Stimulated activated naive CD8-positive, alpha-beta T cell treated with anti-CD3 and anti-CD28 coated beads, Interleukin-15, Interleukin-2, amounts not matched to agents 100 ng/mL and 50 ng/mL, for 24 hours (primary cell): ENCODE results near the gene VPS39.

Experiments used
- H3K27ac Mint-ChIP-seq: one replicate; pipeline ENCODE4 v1.8.0; 2021; ENCODE audit warnings: mild to moderate bottlenecking, mixed read lengths
- H3K27me3 Mint-ChIP-seq: one replicate; pipeline ENCODE4 v1.8.0; 2021; ENCODE audit warnings: mixed read lengths
- H3K36me3 Mint-ChIP-seq: one replicate; pipeline ENCODE4 v1.8.0; 2021; ENCODE audit warnings: low read depth, mixed read lengths
- H3K4me1 Mint-ChIP-seq: one replicate; pipeline ENCODE4 v1.8.0; 2021; ENCODE audit warnings: low read depth, mixed read lengths
- H3K4me3 Mint-ChIP-seq: one replicate; pipeline ENCODE4 v1.8.0; 2021; ENCODE audit warnings: mild to moderate bottlenecking, mixed read lengths
- H3K9me3 Mint-ChIP-seq: one replicate; pipeline ENCODE4 v1.8.0; 2021; ENCODE audit warnings: mixed read lengths

The VPS39 gene

DNA sequence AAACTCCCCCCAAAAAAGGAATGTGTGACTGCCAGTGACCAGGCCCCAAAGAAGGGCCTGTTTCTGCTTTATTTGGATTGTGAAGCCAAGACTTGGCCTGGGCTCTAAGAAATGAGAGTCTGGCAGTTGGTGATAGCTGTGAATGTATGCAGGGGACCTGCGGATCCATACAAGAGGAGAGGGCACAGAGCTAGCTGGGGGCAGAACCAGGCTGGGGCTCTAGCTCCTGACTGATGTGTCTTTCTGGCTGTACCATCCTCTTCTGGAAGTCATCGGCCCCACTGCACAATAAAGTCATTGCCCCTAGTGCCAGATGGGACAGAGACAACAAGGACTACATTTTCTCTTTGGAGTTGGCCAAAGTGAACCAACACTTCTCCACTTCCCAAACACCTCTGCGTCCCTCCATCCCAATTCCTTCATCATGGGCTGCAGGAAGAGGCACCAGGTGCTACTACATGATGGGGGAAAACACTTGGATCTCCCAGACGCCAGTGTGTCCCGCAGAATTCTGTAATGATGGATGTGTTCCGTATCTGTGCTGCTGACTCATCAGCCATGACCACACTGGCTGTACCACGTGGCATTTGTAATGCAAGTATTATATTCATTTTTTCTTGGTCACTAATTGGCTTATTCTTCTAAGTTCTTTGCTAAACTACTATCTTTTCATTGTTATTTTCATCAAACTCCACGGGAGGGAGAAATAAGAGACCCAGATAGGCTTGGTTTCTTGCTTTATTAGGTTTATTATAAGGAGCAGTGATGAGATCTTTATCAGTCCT lies 49.9 kb downstream of the VPS39 start:
- H3K27ac Mint-ChIP-seq, result peak overlapping the region; percentile 8
- H3K4me1 Mint-ChIP-seq, result peaks cover 5% of the 10 kb centered on the region
- H3K27me3 Mint-ChIP-seq, result no peaks in the 10 kb centered on the region
- no peaks in the 10 kb centered on the region for H3K9me3 Mint-ChIP-seq
- peaks cover 25% of the 10 kb centered on the region for H3K36me3 Mint-ChIP-seq
- H3K4me3 Mint-ChIP-seq, result no peak overlapping the region

DNA sequence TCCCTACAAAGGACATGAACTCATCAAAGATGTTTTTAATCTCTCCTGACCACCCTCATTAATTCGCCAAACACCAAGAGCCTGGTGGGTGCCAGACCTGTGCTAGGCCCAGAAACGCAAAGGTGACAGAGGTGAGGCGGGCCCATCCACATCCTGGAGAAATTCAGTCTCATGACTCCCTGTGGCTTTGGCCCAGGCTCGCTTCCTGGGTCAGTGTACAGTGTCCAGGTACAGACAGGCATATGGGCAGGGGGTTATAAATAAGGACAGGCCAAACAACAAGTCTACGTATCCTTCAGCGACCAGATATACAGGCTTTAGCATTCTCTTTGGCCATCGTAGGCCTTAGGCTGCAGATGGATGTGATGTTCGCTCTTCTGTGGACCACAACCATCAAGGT lies 50.7 kb downstream of the VPS39 start:
- peaks cover 18% of the 10 kb centered on the region for H3K36me3 Mint-ChIP-seq
- no peak overlapping the region for H3K27ac Mint-ChIP-seq
- H3K4me3 Mint-ChIP-seq, result no peak overlapping the region
- peaks cover 5% of the 10 kb centered on the region for H3K4me1 Mint-ChIP-seq
- no peaks in the 10 kb centered on the region for H3K9me3 Mint-ChIP-seq
- no peaks in the 10 kb centered on the region for H3K27me3 Mint-ChIP-seq

DNA sequence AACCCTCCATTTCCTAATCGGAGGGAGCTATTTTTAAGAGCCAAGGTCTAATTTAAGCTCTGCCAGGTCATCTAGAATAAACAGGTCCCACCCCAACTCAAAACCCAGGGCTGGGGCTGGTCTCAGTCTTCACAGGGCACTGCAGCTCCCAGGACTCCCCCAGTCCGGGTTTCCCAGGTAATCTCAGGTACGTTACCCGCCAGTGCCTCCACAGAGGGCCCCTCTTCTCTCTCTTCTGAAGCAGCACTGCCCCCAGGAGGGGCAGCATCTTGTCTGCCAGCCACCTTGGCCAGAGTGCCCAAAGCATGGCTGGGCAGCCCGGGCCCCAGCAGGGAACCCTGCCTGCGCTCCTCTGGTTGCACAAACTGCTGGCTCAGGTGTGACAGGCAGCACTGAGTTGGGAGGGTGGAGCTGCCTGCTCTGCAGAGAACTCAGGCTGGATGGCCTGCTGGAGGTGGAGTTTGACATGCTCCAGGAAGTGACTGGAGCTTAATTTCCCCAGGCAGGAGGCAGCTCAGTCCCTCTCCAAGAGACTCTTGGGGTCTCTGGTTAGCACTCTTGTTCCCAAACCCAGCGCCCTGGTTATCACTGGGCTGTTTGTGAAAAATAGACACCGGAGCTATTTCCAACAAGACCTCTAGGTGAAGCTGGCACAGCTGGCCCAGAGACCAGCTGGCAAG lies 51.7 kb downstream of the VPS39 start, which contains the start of gene PLA2G4F:
TSS of gene PLA2G4F (minus strand) at position 394 of the 680 bp plus-strand sequence. CDS start at position 307, 87 bp downstream.
- Mint-ChIP-seq H3K27me3 (no peaks in the 10 kb centered on the region), H3K36me3 (peaks cover 9% of the 10 kb centered on the region), H3K4me1 (peaks cover 5% of the 10 kb centered on the region), H3K9me3 (no peaks in the 10 kb centered on the region), H3K27ac (no peak within 1 kb of the TSS), H3K4me3 (no peak within 1 kb of the TSS)

DNA sequence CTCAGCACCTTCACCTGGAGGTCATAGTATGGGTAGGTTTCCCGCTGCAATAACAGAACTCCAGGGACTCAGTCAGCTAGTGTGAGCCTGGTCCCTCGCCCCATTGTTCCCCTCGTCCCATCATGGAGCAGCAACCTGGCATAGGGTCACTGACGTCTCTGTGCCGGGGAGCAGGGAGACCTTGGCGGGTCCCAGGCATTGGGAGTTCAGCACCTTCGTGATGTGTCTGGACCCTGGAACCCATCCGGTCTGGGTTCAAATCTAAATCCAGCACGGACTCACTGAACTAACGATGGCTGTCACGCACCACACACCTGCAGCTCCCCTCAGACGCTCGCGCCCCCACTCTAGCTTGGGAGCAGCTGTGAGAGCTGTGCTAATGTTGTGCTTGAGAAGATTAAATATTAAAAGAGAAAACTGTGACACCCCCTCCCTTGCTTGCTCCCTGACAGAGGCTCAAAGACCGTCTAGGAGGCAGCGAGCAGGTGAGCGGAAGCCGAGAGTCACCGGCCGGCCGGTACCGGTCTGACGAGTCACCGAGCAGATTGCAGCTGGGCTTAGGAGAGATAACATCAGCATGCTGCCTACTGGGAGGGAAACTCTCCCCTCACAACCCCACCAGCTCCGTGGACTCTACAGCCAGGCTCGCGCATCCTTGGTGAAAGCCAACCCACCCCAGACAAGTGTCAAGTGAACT lies 52.4 kb downstream of the VPS39 start:
- Mint-ChIP-seq H3K4me1 (peaks cover 5% of the 10 kb centered on the region), H3K4me3 (no peak overlapping the region), H3K9me3 (no peaks in the 10 kb centered on the region), H3K27me3 (no peaks in the 10 kb centered on the region), H3K27ac (no peak overlapping the region), H3K36me3 (peaks cover 9% of the 10 kb centered on the region)

DNA sequence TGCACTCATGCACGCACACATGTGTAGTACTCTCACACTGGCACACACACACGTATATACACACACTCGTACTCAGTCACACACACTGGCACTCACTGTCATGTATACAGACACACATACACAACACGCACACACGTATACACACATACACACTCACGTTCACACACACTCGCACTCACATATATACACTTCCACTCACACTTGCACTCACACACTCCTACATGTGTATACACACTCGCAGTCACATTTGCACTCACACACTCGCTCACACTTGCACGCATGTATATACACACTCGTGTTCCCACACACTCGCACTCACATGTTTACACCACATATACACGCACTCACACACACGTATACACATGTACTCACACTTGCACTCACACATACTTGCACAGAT lies 53.1 kb downstream of the VPS39 start:
- Mint-ChIP-seq H3K4me3 (no peak overlapping the region), H3K27ac (no peak overlapping the region), H3K4me1 (peaks cover 5% of the 10 kb centered on the region), H3K36me3 (peaks cover 7% of the 10 kb centered on the region), H3K9me3 (no peaks in the 10 kb centered on the region), H3K27me3 (no peaks in the 10 kb centered on the region)

DNA sequence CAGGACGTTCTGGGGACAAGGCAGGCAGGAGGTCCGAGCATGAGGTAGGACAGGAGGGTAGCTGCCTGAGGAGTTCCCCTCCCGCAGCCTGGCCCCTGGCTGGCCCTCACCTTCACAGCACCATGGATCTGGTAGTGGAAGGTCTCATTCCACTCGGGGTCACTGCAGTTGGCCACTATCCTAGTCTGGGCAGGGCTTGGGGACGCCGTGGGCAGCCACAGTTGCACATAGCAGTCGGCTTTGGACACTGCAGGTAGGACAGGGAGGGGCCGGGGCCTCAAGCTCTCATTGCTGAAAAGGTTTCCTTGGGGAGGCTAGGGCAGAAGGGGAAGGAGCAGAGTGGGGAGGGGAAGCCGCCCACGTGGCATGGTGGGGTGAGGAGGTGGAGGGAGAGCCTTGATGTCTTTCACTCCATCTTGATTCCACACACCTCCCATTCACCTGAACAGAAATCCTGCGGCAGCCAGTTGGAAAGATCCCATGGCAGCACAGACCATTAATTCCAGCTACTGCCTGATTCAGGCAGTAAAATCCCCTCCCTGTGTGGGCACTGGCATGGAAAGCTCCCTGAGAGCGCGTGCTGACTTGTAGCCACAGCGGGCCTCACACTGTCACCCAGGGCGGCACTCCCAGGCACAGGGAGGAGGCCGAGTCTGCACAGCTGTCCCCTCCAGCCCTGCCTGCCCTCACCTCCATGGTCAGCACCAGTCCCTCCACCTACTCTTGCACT lies 53.7 kb downstream of the VPS39 start:
- peaks cover 5% of the 10 kb centered on the region for H3K36me3 Mint-ChIP-seq
- H3K9me3 Mint-ChIP-seq, result no peaks in the 10 kb centered on the region
- H3K27me3 Mint-ChIP-seq, result no peaks in the 10 kb centered on the region
- H3K4me1 Mint-ChIP-seq, result peaks cover 5% of the 10 kb centered on the region
- no peak overlapping the region for H3K27ac Mint-ChIP-seq
- no peak overlapping the region for H3K4me3 Mint-ChIP-seq

DNA sequence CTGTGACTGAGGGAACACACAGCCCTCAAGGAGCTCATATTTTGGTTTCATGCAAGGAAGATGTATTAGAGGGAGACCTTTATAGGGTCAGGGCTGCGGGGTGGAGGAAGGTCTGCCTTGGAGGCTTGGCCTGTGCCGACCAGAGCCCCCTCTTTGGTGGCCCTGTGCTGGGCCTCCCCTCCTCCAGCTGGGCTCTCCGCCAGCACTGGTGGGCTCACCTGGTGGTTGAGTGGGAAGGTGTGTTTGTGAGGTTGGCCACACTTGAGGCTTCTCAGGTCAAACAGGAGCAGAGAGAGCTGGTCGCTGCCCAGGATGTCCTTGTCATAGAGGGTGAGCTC lies 54.3 kb downstream of the VPS39 start:
- H3K36me3 Mint-ChIP-seq, result peaks cover 5% of the 10 kb centered on the region
- no peaks in the 10 kb centered on the region for H3K9me3 Mint-ChIP-seq
- H3K27me3 Mint-ChIP-seq, result no peaks in the 10 kb centered on the region
- H3K27ac Mint-ChIP-seq, result peak overlapping the region; percentile 46
- H3K4me3 Mint-ChIP-seq, result no peak overlapping the region
- H3K4me1 Mint-ChIP-seq, result peaks cover 5% of the 10 kb centered on the region

DNA sequence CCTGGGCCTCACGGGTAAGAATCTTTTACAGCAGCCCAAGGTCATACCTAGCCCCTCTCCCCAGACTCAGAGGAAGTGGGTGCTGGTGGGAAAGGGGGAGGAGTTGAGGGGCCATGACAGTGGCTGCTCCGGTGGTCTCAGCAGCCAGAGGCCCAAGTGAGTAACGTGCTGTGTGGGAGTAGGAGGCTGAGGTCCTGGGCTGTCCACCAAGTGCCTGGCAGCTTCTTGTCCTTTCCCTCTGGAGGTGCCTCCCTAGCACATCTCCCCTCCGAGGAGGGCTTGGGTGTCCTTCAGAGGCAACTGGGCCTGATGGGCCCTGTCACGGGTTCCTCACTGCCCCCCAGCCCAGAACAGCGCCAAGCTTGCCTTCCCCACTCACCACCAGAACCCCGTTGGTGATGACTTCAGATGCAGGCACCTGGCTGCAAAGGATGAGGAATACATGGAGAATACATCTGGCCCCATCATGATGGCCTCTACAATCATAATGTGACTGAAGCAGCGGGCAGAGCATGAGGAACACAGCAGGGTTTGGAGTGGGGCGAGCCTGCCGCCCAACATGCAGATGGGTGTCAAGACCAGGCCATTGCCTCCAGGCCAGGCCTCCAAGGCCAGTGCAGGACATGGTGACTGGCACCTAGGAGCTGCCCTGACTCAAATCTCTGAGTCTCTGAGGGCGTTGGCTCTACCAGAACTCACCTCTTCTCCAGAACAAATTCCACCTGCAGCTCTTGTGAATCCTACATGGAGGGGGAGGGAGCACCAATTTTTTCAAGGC lies 55.0 kb downstream of the VPS39 start:
- Mint-ChIP-seq H3K36me3 (no peaks in the 10 kb centered on the region), H3K4me3 (no peak overlapping the region), H3K4me1 (no peaks in the 10 kb centered on the region), H3K27ac (no peak overlapping the region), H3K27me3 (no peaks in the 10 kb centered on the region), H3K9me3 (no peaks in the 10 kb centered on the region)

DNA sequence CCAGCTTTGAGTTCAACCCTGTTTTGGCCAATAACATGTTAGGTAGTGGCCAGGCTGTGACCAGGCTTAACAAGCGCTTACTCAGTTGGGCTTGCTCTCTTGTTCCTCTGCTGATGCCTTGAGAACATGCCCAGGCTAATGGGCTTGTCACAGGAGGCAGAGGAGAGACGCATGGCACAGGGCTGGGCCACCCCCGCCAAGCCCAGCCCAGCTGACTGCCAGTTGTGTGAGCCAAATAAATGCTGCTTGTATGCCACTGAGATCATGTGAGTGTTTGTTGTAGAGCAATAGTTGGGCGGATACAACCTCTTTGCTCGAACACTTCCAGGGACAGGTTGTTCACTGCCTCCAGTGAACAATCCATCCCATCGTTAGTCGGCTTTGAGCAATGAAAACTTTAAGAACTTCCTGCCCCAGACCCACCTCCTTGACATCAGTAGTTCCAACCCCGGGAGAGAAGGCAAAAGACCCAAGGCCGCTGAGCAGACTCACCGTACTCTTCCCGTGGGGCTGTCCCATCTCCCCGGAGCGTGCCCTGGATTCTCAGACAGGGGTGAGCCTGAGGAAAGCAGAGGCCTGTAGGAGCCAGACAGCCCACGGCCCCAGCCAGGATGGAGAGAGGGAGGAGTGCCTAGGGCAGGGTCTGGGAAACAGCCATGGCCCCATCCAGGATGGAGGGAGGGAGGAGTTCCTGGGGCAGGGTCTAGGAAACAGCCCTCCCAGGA lies 55.7 kb downstream of the VPS39 start:
- H3K4me1 Mint-ChIP-seq, result no peaks in the 10 kb centered on the region
- no peak overlapping the region for H3K4me3 Mint-ChIP-seq
- H3K27ac Mint-ChIP-seq, result no peak overlapping the region
- H3K36me3 Mint-ChIP-seq, result no peaks in the 10 kb centered on the region
- H3K9me3 Mint-ChIP-seq, result no peaks in the 10 kb centered on the region
- H3K27me3 Mint-ChIP-seq, result no peaks in the 10 kb centered on the region

DNA sequence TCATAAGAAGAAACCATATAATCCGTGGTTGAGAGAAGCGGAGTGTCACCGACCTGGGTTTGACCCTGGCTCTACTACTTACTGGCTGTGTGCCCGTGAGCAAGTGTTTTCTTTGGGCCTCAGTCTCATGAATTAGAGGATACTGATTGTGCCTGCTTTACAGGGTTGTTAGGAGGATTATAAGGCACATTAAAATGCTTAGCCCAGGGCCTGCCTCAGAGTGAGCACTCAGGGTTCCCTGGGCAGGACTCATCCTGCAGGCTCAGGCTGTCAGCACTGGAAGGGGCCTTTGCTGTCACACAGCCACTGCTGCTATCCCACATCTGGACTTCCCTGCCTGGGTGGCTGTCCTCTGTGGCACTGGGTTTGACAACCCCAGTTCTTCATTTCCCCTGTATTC lies 56.4 kb downstream of the VPS39 start:
- H3K4me3 Mint-ChIP-seq, result no peak overlapping the region
- no peaks in the 10 kb centered on the region for H3K27me3 Mint-ChIP-seq
- H3K9me3 Mint-ChIP-seq, result no peaks in the 10 kb centered on the region
- no peak overlapping the region for H3K27ac Mint-ChIP-seq
- no peaks in the 10 kb centered on the region for H3K36me3 Mint-ChIP-seq
- no peaks in the 10 kb centered on the region for H3K4me1 Mint-ChIP-seq

DNA sequence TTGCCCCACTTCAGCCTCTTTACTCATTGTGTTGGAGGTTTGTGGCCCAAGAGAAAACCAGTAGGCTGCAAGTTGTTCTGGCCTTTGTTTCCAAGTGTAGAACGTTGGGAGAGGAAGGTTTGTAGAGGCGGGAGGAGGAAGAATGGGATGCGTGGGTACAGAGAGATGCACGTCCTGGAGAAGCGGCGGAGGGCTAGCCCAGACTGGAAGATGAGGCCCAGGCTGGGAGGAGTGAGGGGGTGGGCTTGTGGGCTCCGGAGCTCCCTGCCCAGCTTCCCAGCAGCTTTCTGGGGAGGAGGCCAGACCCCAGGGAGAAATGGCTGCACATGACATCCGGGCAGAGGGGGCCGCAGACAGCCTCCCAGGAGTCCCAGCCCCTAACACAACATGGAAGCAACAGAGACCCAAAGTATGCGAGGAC lies 57.0 kb downstream of the VPS39 start:
- no peak overlapping the region for H3K27ac Mint-ChIP-seq

DNA sequence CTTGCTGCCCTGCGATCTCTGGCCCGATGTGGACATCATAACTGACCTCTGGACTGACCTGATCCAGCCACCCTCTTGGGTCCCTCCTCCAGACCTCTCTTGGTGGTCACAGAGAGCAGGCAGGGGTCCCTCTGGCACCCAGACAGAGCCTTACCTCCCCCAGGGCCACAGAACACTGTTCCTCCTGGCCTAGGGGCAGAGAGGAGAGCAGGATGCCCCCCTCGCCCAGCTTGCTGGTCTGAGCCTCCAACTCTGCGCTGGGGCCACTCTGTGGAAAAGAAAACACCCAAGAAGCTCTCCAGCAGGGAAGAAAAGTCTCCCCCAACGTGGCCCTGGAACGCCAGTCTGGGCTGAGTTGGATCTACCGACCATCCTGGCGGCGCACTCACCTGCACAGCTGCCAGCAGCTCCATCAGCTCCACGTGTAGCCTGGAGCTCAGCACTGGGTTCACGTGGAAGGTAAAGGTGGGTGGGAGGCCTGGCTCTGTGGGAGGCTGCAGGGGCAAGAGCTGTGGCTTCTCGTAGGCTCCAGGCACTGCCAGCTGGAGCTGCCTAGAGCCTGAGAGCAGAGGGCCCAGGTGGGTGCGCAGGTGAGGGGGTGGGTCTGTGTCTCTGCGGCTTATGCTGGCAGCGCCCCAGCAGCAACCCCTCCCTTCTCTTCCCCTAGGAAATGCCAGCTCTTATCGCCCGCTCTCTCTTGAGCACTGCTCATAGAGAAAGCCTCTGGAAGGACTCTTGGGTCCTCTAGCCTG lies 57.7 kb downstream of the VPS39 start:
- Mint-ChIP-seq H3K27me3 (no peaks in the 10 kb centered on the region), H3K4me3 (no peak overlapping the region)

More for the DNA sequence above, 57.0 kb downstream of the VPS39 start:
- H3K27me3 Mint-ChIP-seq, result no peaks in the 10 kb centered on the region
- no peaks in the 10 kb centered on the region for H3K36me3 Mint-ChIP-seq
- no peaks in the 10 kb centered on the region for H3K9me3 Mint-ChIP-seq
- H3K4me3 Mint-ChIP-seq, result no peak overlapping the region
- H3K4me1 Mint-ChIP-seq, result no peaks in the 10 kb centered on the region

DNA sequence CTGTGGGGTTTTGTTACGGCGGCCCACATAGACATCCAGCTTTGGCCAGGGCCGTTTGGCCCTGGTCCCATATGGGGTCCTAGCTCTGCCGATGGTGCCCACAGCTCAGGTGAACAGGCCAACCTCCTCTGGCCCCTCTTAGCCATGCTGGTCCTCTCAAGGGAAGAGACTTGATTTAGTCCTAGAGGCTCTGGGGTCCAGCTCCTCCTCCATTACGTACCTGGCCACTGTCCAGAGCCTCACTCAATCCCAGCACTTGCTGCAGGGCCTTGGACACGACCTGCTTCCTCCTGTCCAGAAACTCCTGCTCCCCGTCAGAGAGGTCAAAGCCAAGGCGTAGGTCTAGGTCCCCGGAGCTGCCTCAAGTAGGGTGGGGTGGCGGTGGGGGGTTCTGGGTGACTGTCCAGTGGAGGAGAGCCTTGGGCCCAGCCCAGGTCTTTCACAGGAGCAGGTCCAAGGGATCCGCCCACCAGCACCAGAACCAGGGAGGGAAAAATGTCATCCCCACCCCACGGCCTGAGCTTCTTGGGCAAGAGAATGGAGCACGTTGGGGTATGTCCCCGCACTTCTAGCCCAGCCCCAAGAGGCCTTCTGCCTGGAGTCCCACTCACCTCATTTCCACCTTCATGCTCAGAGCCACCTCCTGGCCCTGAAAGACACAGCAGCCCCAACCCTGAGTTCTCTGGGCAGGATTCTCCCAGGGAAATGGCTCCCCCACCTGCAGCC lies 58.4 kb downstream of the VPS39 start:
- no peak overlapping the region for H3K27ac Mint-ChIP-seq
- no peaks in the 10 kb centered on the region for H3K4me1 Mint-ChIP-seq
- no peaks in the 10 kb centered on the region for H3K36me3 Mint-ChIP-seq
- no peak overlapping the region for H3K4me3 Mint-ChIP-seq
- no peaks in the 10 kb centered on the region for H3K27me3 Mint-ChIP-seq
- H3K9me3 Mint-ChIP-seq, result no peaks in the 10 kb centered on the region

More for the DNA sequence above, 57.7 kb downstream of the VPS39 start:
- Mint-ChIP-seq H3K36me3 (no peaks in the 10 kb centered on the region), H3K27ac (no peak overlapping the region), H3K4me1 (no peaks in the 10 kb centered on the region), H3K9me3 (no peaks in the 10 kb centered on the region)
